ENCODE data around the gene SLC47A2. TPM values are rescaled to one million over a fixed set of nuclear protein-coding genes. Genes with fewer than 3 reads are reported as not detected.
A peak's percentile ranks its signal among the peaks of the same experiment; 100 is the strongest.

SLC47A2 gene
- total and polyA plus RNA-seq, 4 donors = 0.10 TPM; not detected in 3

DNA sequence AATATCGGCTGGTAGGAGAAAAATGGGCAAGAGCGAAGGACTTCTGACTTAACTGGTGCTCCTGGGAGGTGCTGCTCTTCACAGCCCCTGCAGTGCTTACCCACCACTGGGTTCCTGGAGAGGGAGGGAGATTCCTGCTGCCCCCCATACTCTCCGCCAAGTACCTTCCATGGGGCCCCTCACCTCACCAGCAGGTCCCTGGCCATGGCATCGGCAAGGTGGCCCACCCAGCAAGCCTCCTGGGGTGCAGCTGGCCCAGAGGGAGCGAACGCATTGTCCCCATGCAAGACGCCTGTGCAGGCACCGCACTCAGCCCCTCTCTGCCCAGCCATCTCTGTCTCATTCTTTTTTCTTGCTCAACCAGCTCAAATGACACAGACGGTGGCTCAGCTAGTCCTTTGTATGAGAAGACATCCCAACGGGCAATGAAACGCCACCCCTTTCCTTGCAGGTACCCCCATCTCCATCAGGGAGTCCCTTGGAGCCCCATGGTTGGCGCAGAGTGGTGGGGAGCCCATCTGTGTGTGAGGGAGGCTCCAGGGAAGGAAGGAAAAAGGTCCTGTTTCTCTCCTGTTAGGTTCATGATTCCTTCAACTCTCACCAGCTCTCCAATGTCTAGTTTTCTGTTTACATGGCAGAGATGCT is 41.3 kb upstream of the SLC47A2 start:
- peaks cover 0 to 2% of the 10 kb centered on the region in 2 donors for H3K4me1 ChIP-seq (ENCODE audit: control insufficient read depth in 1 of 2, insufficient read depth in 2 of 2, low read length in 2 of 2)
- no peaks in the 10 kb centered on the region for H3K27me3 ChIP-seq (ENCODE audit: control insufficient read depth in 1 of 2, insufficient read depth in 2 of 2, low read length in 1 of 2)
- H3K27ac ChIP-seq (ENCODE audit: low read depth in 1 of 2, low read length in 2 of 2) = no peak overlapping the region
- WGBS, 2 donors = 91 to 92% methylated on average over 12 of the region's 12 CpGs
- no peak for ATAC-seq (ENCODE audit: low FRiP score)
- H3K4me3 ChIP-seq (ENCODE audit: low read length in 2 of 2) = no peak overlapping the region
- DNase-seq = no peak
- no peaks in the 10 kb centered on the region for H3K36me3 ChIP-seq (ENCODE audit: control insufficient read depth in 1 of 2, insufficient read depth in 2 of 2, low read length in 1 of 2)
- no peaks in the 10 kb centered on the region for H3K9me3 ChIP-seq (ENCODE audit: control insufficient read depth, low read length)
- intact Hi-C loops (cut with DNase I) = no loop called here

DNA sequence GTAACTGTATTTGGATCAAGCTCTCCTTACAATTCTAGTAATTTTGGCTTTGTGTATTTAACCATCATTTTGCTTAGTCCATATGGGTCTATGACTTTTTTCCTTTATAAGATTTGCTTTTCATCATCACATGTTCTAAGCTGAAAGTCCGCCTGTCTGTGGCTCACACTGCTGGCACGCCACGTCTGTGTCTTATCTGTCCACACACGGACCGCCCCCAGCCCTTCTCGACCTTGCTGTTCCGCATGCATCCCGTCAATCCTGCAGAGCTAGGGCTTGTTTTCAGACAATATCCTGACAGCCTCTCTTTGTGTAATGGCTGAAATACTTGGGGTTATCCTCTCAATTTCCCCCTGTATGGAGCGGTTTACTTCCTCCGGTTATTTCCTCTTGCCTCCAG is 40.2 kb upstream of the SLC47A2 start:
- 79 to 86% methylated on average over 10 of the region's 10 CpGs for WGBS, 2 donors

DNA sequence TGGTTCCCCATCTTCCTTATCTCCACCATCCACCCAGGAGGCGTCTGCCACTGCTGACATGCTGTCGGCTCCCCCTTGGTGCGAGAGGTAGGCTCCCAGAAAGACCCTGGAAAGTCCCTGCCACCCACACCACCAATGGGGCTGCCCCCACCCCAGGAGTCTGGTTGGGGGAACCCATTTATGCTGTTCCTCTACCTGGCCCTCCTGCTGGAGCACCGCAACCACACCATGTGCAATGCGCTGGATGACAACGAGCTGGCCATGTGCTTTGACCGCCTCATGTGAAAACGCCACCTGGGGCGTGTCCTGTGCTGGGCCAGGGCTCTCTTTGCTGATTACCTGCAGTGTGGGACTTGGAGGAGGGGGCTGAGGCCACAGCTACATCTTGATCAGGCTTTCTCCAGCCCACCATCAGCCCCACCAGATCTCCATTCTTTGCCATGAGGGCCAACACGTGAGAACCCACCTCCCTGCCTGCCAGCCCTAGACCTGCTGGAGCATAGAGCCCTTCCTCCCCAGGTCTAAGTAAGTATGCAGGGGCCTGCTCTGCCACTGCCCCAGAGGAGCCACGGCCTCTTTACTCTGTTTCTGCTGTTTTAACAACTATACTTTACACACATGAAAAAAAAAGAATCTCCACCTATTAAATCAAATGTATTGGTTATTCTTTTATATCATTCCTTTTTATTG is 39.6 kb upstream of the SLC47A2 start:
- intact Hi-C loops (cut with DNase I) = no loop called here
- 97 to 100% methylated on average over 11 of the region's 11 CpGs for WGBS, 2 donors

More for the DNA sequence above, 40.2 kb upstream of the SLC47A2 start:
- Histone ChIP-seq H3K27me3 (ENCODE audit: control insufficient read depth in 1 of 2, insufficient read depth in 2 of 2, low read length in 1 of 2) (no peaks in the 10 kb centered on the region), H3K27ac (ENCODE audit: low read depth in 1 of 2, low read length in 2 of 2) (no peak overlapping the region), H3K9me3 (ENCODE audit: control insufficient read depth, low read length) (no peaks in the 10 kb centered on the region), H3K4me1 (ENCODE audit: control insufficient read depth in 1 of 2, insufficient read depth in 2 of 2, low read length in 2 of 2) (peaks cover 0 to 2% of the 10 kb centered on the region in 2 donors), H3K4me3 (ENCODE audit: low read length in 2 of 2) (no peak overlapping the region), H3K36me3 (ENCODE audit: control insufficient read depth in 1 of 2, insufficient read depth in 2 of 2, low read length in 1 of 2) (no peaks in the 10 kb centered on the region)
- ATAC-seq (ENCODE audit: low FRiP score) (no peak), DNase-seq (no peak)
- intact Hi-C loops (cut with DNase I) = no loop called here

DNA sequence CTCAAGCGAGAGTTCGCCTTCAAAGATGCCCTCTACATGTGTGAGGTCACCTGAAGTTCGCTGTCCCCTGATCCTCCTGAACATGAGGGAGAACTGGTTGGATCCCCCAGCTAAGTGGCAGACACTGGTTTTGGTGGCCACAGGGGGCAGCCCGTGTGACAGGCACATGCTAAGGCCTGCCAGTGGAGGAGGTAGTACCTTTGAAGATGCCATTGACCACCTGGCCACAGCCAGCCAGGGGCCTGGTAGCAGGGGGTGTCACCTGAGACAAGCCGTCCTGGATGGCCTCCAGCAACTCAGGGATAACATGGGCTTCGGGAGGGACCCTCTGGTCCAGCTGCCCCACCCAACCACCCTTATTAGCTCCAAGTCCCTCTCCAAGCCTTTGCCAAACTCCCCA is 39.0 kb upstream of the SLC47A2 start:
- no peaks in the 10 kb centered on the region for H3K36me3 ChIP-seq (ENCODE audit: control insufficient read depth in 1 of 2, insufficient read depth in 2 of 2, low read length in 1 of 2)
- intact Hi-C loops (cut with DNase I) = no loop called here
- H3K27me3 ChIP-seq (ENCODE audit: control insufficient read depth in 1 of 2, insufficient read depth in 2 of 2, low read length in 1 of 2) = no peaks in the 10 kb centered on the region
- no peak overlapping the region for H3K4me3 ChIP-seq (ENCODE audit: low read length in 2 of 2)
- 86 to 97% methylated on average over 6 of the region's 6 CpGs for whole genome bisulfite sequencing, 2 donors
- no peak for ATAC-seq (ENCODE audit: low FRiP score)
- DNase-seq = peak; percentile 26 to 43
- peaks cover 0 to 2% of the 10 kb centered on the region in 2 donors for H3K4me1 ChIP-seq (ENCODE audit: control insufficient read depth in 1 of 2, insufficient read depth in 2 of 2, low read length in 2 of 2)
- H3K27ac ChIP-seq (ENCODE audit: low read depth in 1 of 2, low read length in 2 of 2) = no peak overlapping the region
- no peaks in the 10 kb centered on the region for H3K9me3 ChIP-seq (ENCODE audit: control insufficient read depth, low read length)

More for the DNA sequence above, 39.6 kb upstream of the SLC47A2 start:
- no peak for ATAC-seq (ENCODE audit: low FRiP score)
- Histone ChIP-seq H3K27ac (ENCODE audit: low read depth in 1 of 2, low read length in 2 of 2) (no peak overlapping the region), H3K4me1 (ENCODE audit: control insufficient read depth in 1 of 2, insufficient read depth in 2 of 2, low read length in 2 of 2) (peaks cover 0 to 2% of the 10 kb centered on the region in 2 donors), H3K36me3 (ENCODE audit: control insufficient read depth in 1 of 2, insufficient read depth in 2 of 2, low read length in 1 of 2) (no peaks in the 10 kb centered on the region), H3K4me3 (ENCODE audit: low read length in 2 of 2) (no peak overlapping the region), H3K27me3 (ENCODE audit: control insufficient read depth in 1 of 2, insufficient read depth in 2 of 2, low read length in 1 of 2) (no peaks in the 10 kb centered on the region), H3K9me3 (ENCODE audit: control insufficient read depth, low read length) (no peaks in the 10 kb centered on the region)
- DNase-seq = no peak

DNA sequence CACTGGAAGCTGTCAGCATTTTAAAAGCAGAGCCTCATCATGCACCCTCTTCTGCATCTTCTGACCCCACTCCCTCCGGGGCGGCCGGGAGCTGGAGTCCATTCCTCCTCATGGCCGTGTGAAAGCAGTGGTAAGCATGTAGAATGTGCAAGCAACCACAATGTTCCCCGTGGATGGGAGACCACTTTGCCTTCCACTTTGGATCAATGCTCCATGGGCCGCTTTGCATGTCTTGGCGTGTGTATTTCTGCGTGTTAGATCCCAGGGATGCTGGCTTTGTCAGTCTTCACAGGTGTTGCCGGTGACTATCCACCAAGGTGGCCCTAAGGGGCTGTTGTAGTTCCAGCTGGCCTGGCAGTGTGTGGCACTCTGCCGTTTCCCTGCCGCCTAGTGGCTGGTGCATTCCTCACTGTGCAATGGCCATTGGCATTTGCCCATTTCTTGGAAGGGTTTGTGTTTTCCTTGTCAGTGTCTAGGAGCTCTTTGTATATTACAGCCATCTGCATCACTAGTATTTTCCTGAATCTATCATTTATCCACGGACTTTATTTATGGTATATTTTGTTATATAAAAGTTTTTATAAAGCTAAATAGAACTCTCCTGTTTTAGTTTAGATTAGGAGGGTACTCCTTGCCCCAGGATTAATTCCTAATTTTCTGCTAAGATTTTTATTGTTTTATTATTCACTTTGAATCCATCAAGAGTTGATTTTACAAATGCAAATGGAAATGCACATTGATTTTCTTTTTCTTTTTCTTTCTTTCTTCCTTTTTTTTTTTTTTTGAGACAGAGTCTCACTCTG is 37.5 kb upstream of the SLC47A2 start:
- H3K4me3 ChIP-seq (ENCODE audit: low read length in 2 of 2) = no peak overlapping the region
- intact Hi-C loops (cut with DNase I) = loop anchor here in 1 of 2 donors (5.0 kb wide), 1 partner anchor 107 kb away; the partner anchor contains the start of gene ALDH3A2
- peak; percentile 61 for ATAC-seq (ENCODE audit: low FRiP score)
- H3K4me1 ChIP-seq (ENCODE audit: control insufficient read depth in 1 of 2, insufficient read depth in 2 of 2, low read length in 2 of 2) = peaks cover 0 to 2% of the 10 kb centered on the region in 2 donors
- H3K27me3 ChIP-seq (ENCODE audit: control insufficient read depth in 1 of 2, insufficient read depth in 2 of 2, low read length in 1 of 2) = no peaks in the 10 kb centered on the region
- no peaks in the 10 kb centered on the region for H3K36me3 ChIP-seq (ENCODE audit: control insufficient read depth in 1 of 2, insufficient read depth in 2 of 2, low read length in 1 of 2)
- WGBS, 2 donors = 42% methylated on average over 12 of the region's 12 CpGs
- H3K27ac ChIP-seq (ENCODE audit: low read depth in 1 of 2, low read length in 2 of 2) = peak overlapping the region; percentile 10 to 94
- peak; percentile 55 to 78 for DNase-seq
- H3K9me3 ChIP-seq (ENCODE audit: control insufficient read depth, low read length) = no peaks in the 10 kb centered on the region

DNA sequence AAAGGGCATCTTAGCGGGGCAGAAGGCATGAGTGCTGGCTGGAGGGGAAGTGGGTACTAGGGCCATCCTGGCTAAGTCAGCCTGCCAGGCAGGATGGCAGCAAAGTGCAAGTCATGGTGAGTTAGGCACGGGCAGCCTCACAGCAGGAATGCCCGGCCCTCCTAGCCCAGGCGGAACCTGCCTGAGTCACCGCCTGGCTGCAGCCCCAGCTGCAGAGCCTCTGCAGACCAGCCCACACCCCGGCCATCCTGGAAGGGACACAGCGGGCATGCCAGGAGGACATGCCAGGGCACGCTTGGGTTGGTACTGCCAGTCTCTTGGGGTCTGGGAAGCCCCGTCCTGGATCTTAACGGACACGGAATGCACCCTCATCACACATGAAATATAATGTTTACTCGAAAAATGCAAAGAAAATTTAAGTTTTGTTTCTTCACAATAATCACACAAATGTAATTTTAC is 36.7 kb upstream of the SLC47A2 start:
- H3K27ac ChIP-seq (ENCODE audit: low read depth in 1 of 2, low read length in 2 of 2) = peak overlapping the region; percentile 71 to 98
- no peak overlapping the region for H3K4me3 ChIP-seq (ENCODE audit: low read length in 2 of 2)
- ATAC-seq (ENCODE audit: low FRiP score) = peak; percentile 94
- peak; percentile 94 to 95 for DNase-seq
- no peaks in the 10 kb centered on the region for H3K36me3 ChIP-seq (ENCODE audit: control insufficient read depth in 1 of 2, insufficient read depth in 2 of 2, low read length in 1 of 2)
- 4 to 5% methylated on average over 12 of the region's 12 CpGs for WGBS, 2 donors
- peaks cover 0 to 2% of the 10 kb centered on the region in 2 donors for H3K4me1 ChIP-seq (ENCODE audit: control insufficient read depth in 1 of 2, insufficient read depth in 2 of 2, low read length in 2 of 2)
- H3K9me3 ChIP-seq (ENCODE audit: control insufficient read depth, low read length) = no peaks in the 10 kb centered on the region
- no peaks in the 10 kb centered on the region for H3K27me3 ChIP-seq (ENCODE audit: control insufficient read depth in 1 of 2, insufficient read depth in 2 of 2, low read length in 1 of 2)
- intact Hi-C loops (cut with DNase I) = loop anchor here in 1 of 2 donors (5.0 kb wide), 1 partner anchor 106 kb away; the partner anchor contains the start of gene ALDH3A2

DNA sequence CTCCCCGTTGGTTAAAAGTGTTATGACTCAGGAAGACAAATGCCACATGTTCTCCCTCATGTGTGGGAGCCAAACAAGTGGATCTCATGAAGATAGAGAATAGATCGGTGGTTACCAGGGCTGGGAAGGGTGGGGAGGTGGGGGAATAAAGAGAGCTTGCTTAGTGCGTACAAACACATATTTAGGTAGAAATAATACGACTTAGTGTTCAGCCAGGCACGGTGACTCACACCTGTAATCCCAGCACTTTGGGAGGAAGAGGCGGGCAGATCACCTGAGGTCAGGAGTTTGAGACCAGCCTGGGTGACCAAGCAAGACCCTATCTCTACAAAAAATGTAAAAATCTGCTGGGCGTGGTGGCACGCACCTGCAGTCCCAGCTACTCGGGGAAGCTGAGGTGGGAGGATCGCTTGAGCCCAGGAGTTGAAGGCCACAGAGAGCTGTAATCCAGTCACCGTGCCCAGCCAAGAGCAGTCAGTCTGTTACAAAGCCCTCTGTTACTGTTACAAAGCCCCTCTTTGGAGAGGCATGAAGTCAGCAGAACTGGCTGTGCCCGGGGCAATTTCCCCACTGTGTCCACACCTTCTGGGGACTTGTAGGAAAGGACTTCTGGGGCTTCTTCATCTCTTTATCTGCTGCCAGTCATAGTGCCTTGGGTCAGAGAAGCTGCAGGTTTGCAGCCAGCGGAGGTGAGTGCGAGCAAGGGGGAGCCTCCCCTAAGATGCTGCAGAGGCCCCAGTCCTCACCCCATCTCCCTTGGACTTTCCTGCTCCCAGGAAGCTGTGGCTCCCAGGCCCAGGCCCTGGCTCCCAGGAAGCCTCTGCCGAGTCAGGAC is 36.0 kb upstream of the SLC47A2 start:
- 88 to 89% methylated on average over 15 of the region's 15 CpGs for WGBS, 2 donors
- Histone ChIP-seq H3K4me1 (ENCODE audit: control insufficient read depth in 1 of 2, insufficient read depth in 2 of 2, low read length in 2 of 2) (peaks cover 0 to 2% of the 10 kb centered on the region in 2 donors), H3K27me3 (ENCODE audit: control insufficient read depth in 1 of 2, insufficient read depth in 2 of 2, low read length in 1 of 2) (no peaks in the 10 kb centered on the region), H3K4me3 (ENCODE audit: low read length in 2 of 2) (no peak overlapping the region), H3K36me3 (ENCODE audit: control insufficient read depth in 1 of 2, insufficient read depth in 2 of 2, low read length in 1 of 2) (no peaks in the 10 kb centered on the region), H3K27ac (ENCODE audit: low read depth in 1 of 2, low read length in 2 of 2) (peak overlapping the region; percentile 71 to 98), H3K9me3 (ENCODE audit: control insufficient read depth, low read length) (no peaks in the 10 kb centered on the region)
- intact Hi-C loops (cut with DNase I) = loop anchor here in 1 of 2 donors (5.0 kb wide), 1 partner anchor 105 kb away; the partner anchor contains the start of gene ALDH3A2
- DNase-seq = peak in 1 of 2 donors; percentile 44
- no peak for ATAC-seq (ENCODE audit: low FRiP score)

DNA sequence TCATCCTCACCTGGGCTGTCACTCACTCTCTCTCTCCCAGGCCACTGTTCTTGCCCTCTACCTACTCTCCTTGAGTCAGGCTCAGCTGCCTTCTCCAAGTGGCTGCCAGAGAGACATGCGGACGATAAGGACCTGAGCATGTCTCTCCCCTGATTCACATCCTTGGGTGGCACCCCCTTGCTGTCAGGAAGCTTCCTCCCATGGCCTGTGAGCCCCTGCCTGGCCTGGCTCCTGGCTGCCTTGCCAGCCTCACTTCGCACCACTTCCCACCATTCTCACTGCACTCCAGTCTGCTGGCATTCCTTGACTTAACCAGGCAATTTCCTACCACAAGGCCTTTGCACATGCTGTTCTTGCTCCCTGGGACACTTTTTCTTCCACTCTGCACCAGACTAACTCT is 34.5 kb upstream of the SLC47A2 start:
- no peaks in the 10 kb centered on the region for H3K9me3 ChIP-seq (ENCODE audit: control insufficient read depth, low read length)
- H3K4me3 ChIP-seq (ENCODE audit: low read length in 2 of 2) = no peak overlapping the region
- intact Hi-C loops (cut with DNase I) = loop anchor here in 1 of 2 donors (5.0 kb wide), 1 partner anchor 104 kb away; the partner anchor contains the start of gene ALDH3A2
- H3K36me3 ChIP-seq (ENCODE audit: control insufficient read depth in 1 of 2, insufficient read depth in 2 of 2, low read length in 1 of 2) = no peaks in the 10 kb centered on the region
- peaks cover 0 to 2% of the 10 kb centered on the region in 2 donors for H3K4me1 ChIP-seq (ENCODE audit: control insufficient read depth in 1 of 2, insufficient read depth in 2 of 2, low read length in 2 of 2)
- peak; percentile 20 to 27 for DNase-seq
- ATAC-seq (ENCODE audit: low FRiP score) = no peak
- H3K27ac ChIP-seq (ENCODE audit: low read depth in 1 of 2, low read length in 2 of 2) = no peak overlapping the region
- WGBS, 2 donors = 94 to 97% methylated on average over 3 of the region's 3 CpGs
- no peaks in the 10 kb centered on the region for H3K27me3 ChIP-seq (ENCODE audit: control insufficient read depth in 1 of 2, insufficient read depth in 2 of 2, low read length in 1 of 2)

All from aorta (tissue), 5 donors.